Hepatocyte (in vitro differentiated cells): Measurements from ENCODE around the gene TMED10.

Experiments used
- CTCF ChIP-seq: fragments of 200-600 bp; sonication (generic); IDR thresholded peaks from 2 replicates; pipeline ENCODE4 v1.5.1; 2016; ENCODE audit warnings: antibody characterized with exemption, mild to moderate bottlenecking; ENCODE audit not compliant: poor library complexity
- EZH2 ChIP-seq: fragments of 200-600 bp; sonication (generic); IDR thresholded peaks from 2 replicates; pipeline ENCODE4 v1.6.1; 2016; ENCODE audit warnings: antibody characterized with exemption, mild to moderate bottlenecking, borderline replicate concordance
- EZH2phosphoT487 ChIP-seq: fragments of 200-600 bp; sonication (generic); IDR thresholded peaks from one replicate; pipeline ENCODE4 v1.6.1; 2018; ENCODE audit warnings: antibody characterized with exemption, mild to moderate bottlenecking, low read depth, moderate library complexity; ENCODE audit not compliant: unreplicated experiment, severe bottlenecking

- no peak for TF ChIP-seq CTCF
- no peak for TF ChIP-seq EZH2
- no peak for TF ChIP-seq EZH2phosphoT487
Measured at GRCh38 chr14:75170772-75171171, 5.6 kb downstream of the TMED10 start.
